ENCODE measurements around the gene PEX11G.

GRCh38 chr19:7475665-7476064 lies 13.2 kb downstream of the PEX11G start:
- TF ChIP-seq, protein P1, sequence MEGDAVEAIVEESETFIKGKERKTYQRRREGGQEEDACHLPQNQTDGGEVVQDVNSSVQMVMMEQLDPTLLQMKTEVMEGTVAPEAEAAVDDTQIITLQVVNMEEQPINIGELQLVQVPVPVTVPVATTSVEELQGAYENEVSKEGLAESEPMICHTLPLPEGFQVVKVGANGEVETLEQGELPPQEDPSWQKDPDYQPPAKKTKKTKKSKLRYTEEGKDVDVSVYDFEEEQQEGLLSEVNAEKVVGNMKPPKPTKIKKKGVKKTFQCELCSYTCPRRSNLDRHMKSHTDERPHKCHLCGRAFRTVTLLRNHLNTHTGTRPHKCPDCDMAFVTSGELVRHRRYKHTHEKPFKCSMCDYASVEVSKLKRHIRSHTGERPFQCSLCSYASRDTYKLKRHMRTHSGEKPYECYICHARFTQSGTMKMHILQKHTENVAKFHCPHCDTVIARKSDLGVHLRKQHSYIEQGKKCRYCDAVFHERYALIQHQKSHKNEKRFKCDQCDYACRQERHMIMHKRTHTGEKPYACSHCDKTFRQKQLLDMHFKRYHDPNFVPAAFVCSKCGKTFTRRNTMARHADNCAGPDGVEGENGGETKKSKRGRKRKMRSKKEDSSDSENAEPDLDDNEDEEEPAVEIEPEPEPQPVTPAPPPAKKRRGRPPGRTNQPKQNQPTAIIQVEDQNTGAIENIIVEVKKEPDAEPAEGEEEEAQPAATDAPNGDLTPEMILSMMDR (IDR thresholded peaks at IDR 0.05), result no peak
- TF ChIP-seq EP300 (IDR thresholded peaks at IDR 0.05), result no peak

All from gastroesophageal sphincter (tissue), 3 donors.